K562 (cell line): ENCODE results near the gene ZNF646. TPM values are rescaled to one million over a fixed set of nuclear protein-coding genes. Genes with fewer than 3 reads are reported as not detected.
A peak's percentile ranks its signal among the peaks of the same experiment; 100 is the strongest.

Source experiments
- CCNT2 ChIP-seq: IDR thresholded peaks from 2 replicates; pipeline ENCODE4 v1.6.1; 2011; ENCODE audit warnings: borderline replicate concordance, low read depth, mild to moderate bottlenecking, moderate library complexity, mixed read lengths, low read length; ENCODE audit not compliant: insufficient read length; ENCODE audit errors: extremely low read depth
- CTBP1 ChIP-seq: fragments of 450-650 bp; IDR thresholded peaks from 2 replicates; pipeline ENCODE4 v1.6.1; 2016; ENCODE audit warnings: borderline replicate concordance
- DIDO1 ChIP-seq: fragments of 450-650 bp; IDR thresholded peaks from 2 replicates; pipeline ENCODE4 v1.6.1; 2016; ENCODE audit warnings: low read depth, missing biosample characterization, missing genetic modification characterization
- ELF1 ChIP-seq: fragments of 200-800 bp; sonication (Bioruptor generic); IDR thresholded peaks from 2 replicates; pipeline ENCODE4 v1.6.1; 2016; ENCODE audit warnings: missing genetic modification characterization, missing compliant biosample characterization
- ELF4 ChIP-seq: fragments of 450-650 bp; formaldehyde crosslinking; IDR thresholded peaks from 2 replicates; pipeline ENCODE4 v1.4.0; 2022; ENCODE audit warnings: missing genetic modification characterization
- ETS2 ChIP-seq: IDR thresholded peaks from 2 replicates; pipeline ENCODE4 v1.6.1; 2016; ENCODE audit warnings: borderline replicate concordance, missing genetic modification characterization, mild to moderate bottlenecking, moderate library complexity, missing compliant biosample characterization; ENCODE audit not compliant: poor library complexity, severe bottlenecking
- GABPB1 ChIP-seq: sonication (generic); formaldehyde crosslinking; IDR thresholded peaks from 2 replicates; pipeline ENCODE4 v1.8.0; 2022; ENCODE audit warnings: mild to moderate bottlenecking, missing genetic modification reagents
- GATAD2A ChIP-seq: fragments of 450-650 bp; IDR thresholded peaks from 2 replicates; pipeline ENCODE4 v1.6.1; 2017
- HNRNPUL1 ChIP-seq: fragments of 200-400 bp; formaldehyde crosslinking; IDR thresholded peaks from 2 replicates; pipeline ENCODE4 v1.6.1; 2017; ENCODE audit warnings: low read length
- MBD2 ChIP-seq: sonication (generic); IDR thresholded peaks from 2 replicates; pipeline ENCODE4 v1.6.1; 2016; ENCODE audit warnings: low read depth, borderline replicate concordance
- NFIC ChIP-seq: fragments of 450-650 bp; IDR thresholded peaks from 2 replicates; pipeline ENCODE4 v1.6.1; 2017; ENCODE audit warnings: mild to moderate bottlenecking, inconsistent platforms
- NFYB ChIP-seq: IDR thresholded peaks from 2 replicates; pipeline ENCODE4 v1.6.1; 2011; ENCODE audit warnings: mild to moderate bottlenecking, moderate library complexity; ENCODE audit not compliant: insufficient read length; ENCODE audit errors: extremely low read depth
- PML ChIP-seq: IDR thresholded peaks from 2 replicates; pipeline ENCODE4 v1.6.1; 2012; ENCODE audit warnings: low read length, inconsistent platforms
- RB1 ChIP-seq: fragments of 450-650 bp; IDR thresholded peaks from 2 replicates; pipeline ENCODE4 v1.6.1; 2017; ENCODE audit warnings: low read depth, mild to moderate bottlenecking
- TBL1XR1 ChIP-seq, 2 experiments: IDR thresholded peaks; 2 replicates each; pipeline ENCODE4 v1.6.1; 2012; ENCODE audit warnings: improper control_type of control experiment in 2 of 2, low read length in 2 of 2, mild to moderate bottlenecking in 1 of 2
- ZBTB7A ChIP-seq: IDR thresholded peaks from 2 replicates; pipeline ENCODE4 v1.6.1; 2011; ENCODE audit warnings: low read depth, mild to moderate bottlenecking, low read length, moderate library complexity, borderline replicate concordance; ENCODE audit not compliant: control insufficient read depth
- ZEB2 ChIP-seq: fragments of 450-650 bp; IDR thresholded peaks from 2 replicates; pipeline ENCODE4 v1.6.1; 2016
- ZNF197 ChIP-seq: fragments of 200-800 bp; sonication (Bioruptor generic); IDR thresholded peaks from 2 replicates; pipeline ENCODE4 v1.6.1; 2016; ENCODE audit warnings: low read depth, missing genetic modification characterization, missing compliant biosample characterization
- polyA plus RNA-seq, 8 experiments: library from polyadenylated mRNA; depleted of rRNA in 4 of 8; stranded (reverse) in 5 of 8; unstranded in 3 of 8; fragments of >200 nt; fragmentation: Nextera tagmentation in 2 of 8; fragmentation: Illumina TruSeq in 1 of 8; extraction: Ambion mirVana in 2 of 8; extraction: Trizol in 1 of 8; gene quantifications; 2 replicates each; pipeline versions ENCODE4 v1.2.1 to v1.2.3, GENCODE V29; 2011 to 2014; ENCODE audit warnings: inconsistent platforms in 1 of 8, missing spikeins in 1 of 8
- total RNA-seq, 7 experiments: library from RNA; depleted of rRNA in 6 of 7; stranded (reverse); fragments of >200 nt in 6 of 7; fragmentation: Illumina TruSeq in 2 of 7; extraction: Trizol in 2 of 7; gene quantifications; 2 replicates each; pipeline versions ENCODE4 v1.2.1 to v1.2.3, GENCODE V29; 2011 to 2021; ENCODE audit warnings: low replicate concordance in 1 of 7
- TF ChIP-seq, protein P1 (sequence below): fragments of 250-450 bp; sonication (Bioruptor Pico); IDR thresholded peaks from 2 replicates; pipeline ENCODE4 v1.4.0; 2020
- TF ChIP-seq, protein P2 (sequence below), 2 experiments: fragments of 150-350 bp in 1 of 2; IDR thresholded peaks; 2 replicates each; pipeline ENCODE4 v1.6.1; 2012 to 2016; ENCODE audit warnings: low read depth in 2 of 2, low read length in 2 of 2, mild to moderate bottlenecking in 1 of 2, moderate library complexity in 1 of 2
- TF ChIP-seq, protein P3 (sequence below): sonication (generic); formaldehyde crosslinking; IDR thresholded peaks from 2 replicates; pipeline ENCODE4 v1.8.0; 2022; ENCODE audit warnings: mild to moderate bottlenecking, missing genetic modification reagents
- TF ChIP-seq, protein P4 (sequence below): fragments of 250-450 bp; sonication (Bioruptor Pico); IDR thresholded peaks from 2 replicates; pipeline ENCODE4 v1.5.1; 2021; ENCODE audit warnings: mild to moderate bottlenecking

The ZNF646 gene
- total and polyA plus RNA-seq, 9 of the 15 experiments (the other 6 are each of a cell fraction or from before 2014, with no cell fraction given), result 0.08 to 20.6 (median 8.0) TPM

DNA sequence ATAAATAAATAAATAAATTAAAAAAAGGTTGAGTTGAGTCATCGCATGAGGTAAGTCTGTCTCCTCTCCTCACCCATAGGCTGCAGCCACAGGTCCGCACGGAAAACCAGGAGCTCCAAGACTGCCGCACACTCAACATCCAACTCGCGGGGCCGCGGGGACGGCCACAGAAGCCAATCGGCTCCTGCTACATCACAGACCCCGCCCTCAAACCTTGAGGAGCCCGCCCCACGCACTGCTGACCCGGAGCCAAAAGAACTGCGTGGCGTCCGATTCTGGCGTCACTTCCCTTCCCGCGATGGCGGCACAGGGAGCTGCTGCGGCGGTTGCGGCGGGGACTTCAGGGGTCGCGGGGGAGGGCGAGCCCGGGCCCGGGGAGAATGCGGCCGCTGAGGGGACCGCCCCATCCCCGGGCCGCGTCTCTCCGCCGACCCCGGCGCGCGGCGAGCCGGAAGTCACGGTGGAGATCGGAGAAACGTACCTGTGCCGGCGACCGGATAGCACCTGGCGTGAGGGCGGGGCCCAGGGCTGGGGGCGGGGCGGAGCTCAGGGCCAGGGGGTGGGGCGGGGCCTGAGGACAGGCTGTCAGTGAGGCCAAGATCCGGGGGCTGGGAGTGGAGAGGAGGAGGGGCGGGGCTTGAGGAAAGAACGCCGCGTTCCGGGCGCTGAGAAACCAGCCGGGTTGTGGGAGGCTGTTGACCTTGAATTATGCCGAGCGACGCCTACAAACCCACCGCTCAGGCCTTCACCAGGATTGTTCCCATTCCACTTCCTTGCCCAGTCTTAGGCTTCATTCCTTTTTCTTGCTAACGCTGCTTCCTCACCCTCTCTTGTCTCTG is 43.4 kb downstream of the ZNF646 start, which contains the start of gene KAT8 (continued):
- TF ChIP-seq, protein P1, sequence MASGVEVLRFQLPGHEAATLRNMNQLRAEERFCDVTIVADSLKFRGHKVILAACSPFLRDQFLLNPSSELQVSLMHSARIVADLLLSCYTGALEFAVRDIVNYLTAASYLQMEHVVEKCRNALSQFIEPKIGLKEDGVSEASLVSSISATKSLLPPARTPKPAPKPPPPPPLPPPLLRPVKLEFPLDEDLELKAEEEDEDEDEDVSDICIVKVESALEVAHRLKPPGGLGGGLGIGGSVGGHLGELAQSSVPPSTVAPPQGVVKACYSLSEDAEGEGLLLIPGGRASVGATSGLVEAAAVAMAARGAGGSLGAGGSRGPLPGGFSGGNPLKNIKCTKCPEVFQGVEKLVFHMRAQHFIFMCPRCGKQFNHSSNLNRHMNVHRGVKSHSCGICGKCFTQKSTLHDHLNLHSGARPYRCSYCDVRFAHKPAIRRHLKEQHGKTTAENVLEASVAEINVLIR, result peak; percentile 94
- TF ChIP-seq, protein P2, sequence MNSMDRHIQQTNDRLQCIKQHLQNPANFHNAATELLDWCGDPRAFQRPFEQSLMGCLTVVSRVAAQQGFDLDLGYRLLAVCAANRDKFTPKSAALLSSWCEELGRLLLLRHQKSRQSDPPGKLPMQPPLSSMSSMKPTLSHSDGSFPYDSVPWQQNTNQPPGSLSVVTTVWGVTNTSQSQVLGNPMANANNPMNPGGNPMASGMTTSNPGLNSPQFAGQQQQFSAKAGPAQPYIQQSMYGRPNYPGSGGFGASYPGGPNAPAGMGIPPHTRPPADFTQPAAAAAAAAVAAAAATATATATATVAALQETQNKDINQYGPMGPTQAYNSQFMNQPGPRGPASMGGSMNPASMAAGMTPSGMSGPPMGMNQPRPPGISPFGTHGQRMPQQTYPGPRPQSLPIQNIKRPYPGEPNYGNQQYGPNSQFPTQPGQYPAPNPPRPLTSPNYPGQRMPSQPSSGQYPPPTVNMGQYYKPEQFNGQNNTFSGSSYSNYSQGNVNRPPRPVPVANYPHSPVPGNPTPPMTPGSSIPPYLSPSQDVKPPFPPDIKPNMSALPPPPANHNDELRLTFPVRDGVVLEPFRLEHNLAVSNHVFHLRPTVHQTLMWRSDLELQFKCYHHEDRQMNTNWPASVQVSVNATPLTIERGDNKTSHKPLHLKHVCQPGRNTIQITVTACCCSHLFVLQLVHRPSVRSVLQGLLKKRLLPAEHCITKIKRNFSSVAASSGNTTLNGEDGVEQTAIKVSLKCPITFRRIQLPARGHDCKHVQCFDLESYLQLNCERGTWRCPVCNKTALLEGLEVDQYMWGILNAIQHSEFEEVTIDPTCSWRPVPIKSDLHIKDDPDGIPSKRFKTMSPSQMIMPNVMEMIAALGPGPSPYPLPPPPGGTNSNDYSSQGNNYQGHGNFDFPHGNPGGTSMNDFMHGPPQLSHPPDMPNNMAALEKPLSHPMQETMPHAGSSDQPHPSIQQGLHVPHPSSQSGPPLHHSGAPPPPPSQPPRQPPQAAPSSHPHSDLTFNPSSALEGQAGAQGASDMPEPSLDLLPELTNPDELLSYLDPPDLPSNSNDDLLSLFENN (IDR thresholded peaks at IDR 0.05; ENCODE audit: low read depth in 2 of 2, low read length in 2 of 2), result peak in 1 of 2 experiments; percentile 58; a peak in 1 of 4 replicates
- peak; percentile 70 for TF ChIP-seq NFIC
- peak; percentile 87 for TF ChIP-seq ZBTB7A
- peak; percentile 92 for TF ChIP-seq ZEB2
- TF ChIP-seq, protein P3, sequence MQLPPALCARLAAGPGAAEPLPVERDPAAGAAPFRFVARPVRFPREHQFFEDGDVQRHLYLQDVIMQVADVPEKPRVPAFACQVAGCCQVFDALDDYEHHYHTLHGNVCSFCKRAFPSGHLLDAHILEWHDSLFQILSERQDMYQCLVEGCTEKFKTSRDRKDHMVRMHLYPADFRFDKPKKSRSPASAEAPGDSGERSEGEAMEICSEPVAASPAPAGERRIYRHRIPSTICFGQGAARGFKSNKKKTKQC (CRISPR knock-in tag), result peak; percentile 58; the same call in 1 of the 2 replicates
- no peak for TF ChIP-seq HNRNPUL1
- peak; percentile 23 for TF ChIP-seq CCNT2
- peak; percentile 84 for TF ChIP-seq RB1
- TF ChIP-seq GATAD2A, result peak; percentile 67; the same call in 1 of the 2 replicates
- TF ChIP-seq, protein P4, sequence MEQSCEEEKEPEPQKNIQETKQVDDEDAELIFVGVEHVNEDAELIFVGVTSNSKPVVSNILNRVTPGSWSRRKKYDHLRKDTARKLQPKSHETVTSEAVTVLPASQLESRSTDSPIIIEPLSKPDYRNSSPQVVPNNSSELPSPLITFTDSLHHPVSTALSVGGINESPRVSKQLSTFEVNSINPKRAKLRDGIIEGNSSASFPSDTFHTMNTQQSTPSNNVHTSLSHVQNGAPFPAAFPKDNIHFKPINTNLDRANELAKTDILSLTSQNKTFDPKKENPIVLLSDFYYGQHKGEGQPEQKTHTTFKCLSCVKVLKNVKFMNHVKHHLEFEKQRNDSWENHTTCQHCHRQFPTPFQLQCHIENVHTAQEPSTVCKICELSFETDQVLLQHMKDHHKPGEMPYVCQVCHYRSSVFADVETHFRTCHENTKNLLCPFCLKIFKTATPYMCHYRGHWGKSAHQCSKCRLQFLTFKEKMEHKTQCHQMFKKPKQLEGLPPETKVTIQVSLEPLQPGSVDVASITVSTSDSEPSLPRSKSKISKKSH, result no peak
- TF ChIP-seq ELF1, result 0 out of 2 replicates have a peak, but pooled peaks have one; percentile 34
- TF ChIP-seq DIDO1 (tag), result peak; percentile 62
- peak; percentile 88 for TF ChIP-seq ELF4
- no peak for TF ChIP-seq ETS2
- peak; percentile 25 to 49; a peak in 2 of 4 replicates for TF ChIP-seq TBL1XR1 (IDR thresholded peaks at IDR 0.05; ENCODE audit: low read length in 2 of 2)
- TF ChIP-seq NFYB, result peak; percentile 17
- TF ChIP-seq MBD2, result peak; percentile 83
- peak; percentile 57; the same call in 1 of the 2 replicates for TF ChIP-seq ZNF197
- TF ChIP-seq GABPB1 (CRISPR knock-in tag), result peak; percentile 95
- TF ChIP-seq PML, result peak; percentile 75
- peak; percentile 55; the same call in 1 of the 2 replicates for TF ChIP-seq CTBP1
- TF ChIP-seq, all 486 proteins: peak for 112
